Activated CD8-positive, alpha-beta memory T cell treated with anti-CD3 and anti-CD28 coated beads for 1 hour (primary cell): ENCODE data around the gene NUP210L.

ENCODE experiments used
- DNase-seq, 2 donors: peaks; one replicate each; pipeline ENCODE4 v3.0.0-alpha.2; 2020; ENCODE audit warnings: low read depth in 1 of 2; ENCODE audit errors: extremely low read depth in 1 of 2

The NUP210L gene

DNA sequence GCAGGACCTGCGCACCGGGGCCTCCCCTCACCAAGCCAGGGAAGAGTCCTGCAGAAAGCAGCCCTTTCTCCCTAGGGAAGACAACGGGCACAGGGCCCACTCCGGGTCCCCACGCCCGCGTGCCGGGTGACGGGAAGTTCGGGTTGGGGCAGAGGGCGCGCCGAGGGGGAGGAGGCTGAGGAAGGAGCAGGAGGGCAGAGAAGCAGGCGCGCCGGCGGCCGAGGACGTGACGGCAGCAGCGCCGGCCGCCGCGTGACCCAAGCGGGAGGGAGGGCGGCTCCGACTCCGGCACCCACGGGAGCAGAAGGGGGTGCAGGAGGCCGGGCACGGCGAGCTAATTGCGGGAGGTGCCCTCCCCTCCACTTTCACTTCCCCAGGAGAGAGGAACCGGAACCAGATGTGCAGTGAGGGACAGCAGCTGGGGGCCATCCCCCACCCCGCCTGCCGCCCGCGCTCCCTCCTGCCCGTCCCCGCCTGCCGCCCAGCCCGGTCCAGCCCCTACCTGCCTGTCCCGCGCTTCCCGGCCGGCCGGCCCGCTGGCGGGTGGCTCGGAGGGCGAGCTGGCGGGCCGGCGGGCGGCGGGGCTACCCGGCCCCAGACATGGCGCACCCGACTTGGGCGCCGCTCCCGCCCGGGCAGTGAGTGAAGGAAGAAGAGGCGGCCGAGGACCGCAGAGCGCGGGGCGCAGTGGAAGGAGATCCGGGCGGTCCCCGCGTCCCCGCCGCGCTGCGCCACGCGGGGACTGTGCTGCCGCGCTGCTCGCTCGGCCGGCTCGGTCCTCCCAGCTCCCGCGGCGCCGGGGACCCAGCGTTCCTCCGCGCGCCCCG, 208.9 kb downstream of the NUP210L start:
- peak in 1 of 2 donors; percentile 62 for DNase-seq

DNA sequence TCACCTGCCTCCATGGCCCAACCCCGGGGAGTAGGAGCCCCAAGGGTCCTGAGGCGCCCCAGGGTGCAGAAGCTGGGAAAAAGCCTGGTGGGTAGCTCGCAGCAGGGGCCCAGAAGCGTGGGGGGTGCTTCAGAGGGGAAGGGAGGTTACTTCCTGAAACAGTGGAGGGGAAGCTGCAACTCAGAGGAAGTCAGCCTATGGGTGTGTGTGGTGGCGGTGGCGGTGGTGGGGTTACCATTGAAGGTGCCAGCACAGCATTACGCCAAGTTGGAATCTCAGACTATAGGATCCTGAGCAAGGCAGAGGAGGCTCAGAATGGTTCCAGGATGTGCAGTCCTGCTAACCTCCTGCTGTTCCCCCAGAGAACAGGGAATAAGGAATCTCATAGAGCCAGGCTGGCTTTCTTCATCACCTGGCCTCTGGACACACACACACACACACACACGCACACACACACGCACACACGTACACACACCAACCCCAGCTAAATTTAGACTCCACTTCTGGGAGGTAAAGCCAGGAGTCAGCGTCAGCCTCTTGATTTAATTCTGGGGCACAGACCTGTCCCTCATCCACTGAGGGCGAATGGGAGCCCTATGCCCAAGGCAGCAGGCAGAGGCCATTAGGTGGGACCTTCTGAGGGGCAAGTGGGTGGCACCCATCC, 209.6 kb downstream of the NUP210L start:
- peak; percentile 57 to 65 for DNase-seq

DNA sequence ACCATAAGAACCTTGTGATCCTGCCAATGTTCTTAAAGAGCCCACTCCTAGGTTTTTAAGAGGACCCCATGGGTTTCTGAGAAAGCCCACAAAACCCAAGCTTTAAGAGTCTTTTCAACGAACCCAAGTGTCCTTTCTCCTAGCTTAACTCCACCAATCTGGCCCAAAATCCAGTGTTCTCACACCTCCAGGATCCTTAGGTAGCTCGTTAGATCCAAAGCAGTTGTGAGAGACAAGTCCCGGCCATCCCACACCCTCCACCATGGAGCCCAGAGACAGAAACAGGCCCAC, 210.1 kb downstream of the NUP210L start:
- no peak for DNase-seq

DNA sequence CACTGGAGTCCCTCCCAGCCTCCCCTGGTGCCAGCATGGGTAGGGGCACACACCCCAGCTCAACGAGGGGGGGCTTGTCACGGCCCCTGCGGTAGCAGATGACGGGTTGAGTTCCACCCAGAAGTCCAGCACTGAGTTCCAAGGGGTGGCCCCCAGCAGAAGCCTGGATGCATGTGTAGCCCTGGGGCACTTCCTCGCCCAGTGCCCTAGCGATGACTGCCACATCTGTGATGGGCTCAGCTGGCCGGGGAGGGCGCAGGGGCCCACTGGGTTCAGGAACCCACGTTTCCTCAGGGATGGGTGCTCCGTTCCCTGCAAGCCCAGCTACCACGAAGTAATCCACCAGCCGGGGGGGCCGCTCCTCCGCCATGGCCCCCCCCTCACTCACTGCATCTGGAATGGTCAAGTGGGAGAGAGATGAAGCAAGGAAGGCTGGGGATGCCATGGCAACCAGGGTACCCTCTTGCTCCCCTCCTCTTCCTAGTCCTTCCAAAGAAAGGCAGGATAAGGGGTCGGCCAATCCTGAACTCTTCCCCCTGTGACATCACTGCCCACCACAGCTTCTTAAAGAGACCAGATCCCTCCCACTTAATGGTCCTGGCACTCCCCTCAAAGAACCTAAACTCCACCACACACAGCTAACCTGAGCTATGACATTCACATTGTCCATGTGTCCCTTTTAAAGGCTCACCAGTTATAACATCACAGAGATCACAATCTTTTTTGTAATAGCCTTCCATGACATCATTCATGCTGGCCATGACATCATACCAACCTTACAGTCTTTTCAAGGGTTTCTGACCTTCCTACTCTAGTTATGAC, 210.7 kb downstream of the NUP210L start:
- no peak for DNase-seq

DNA sequence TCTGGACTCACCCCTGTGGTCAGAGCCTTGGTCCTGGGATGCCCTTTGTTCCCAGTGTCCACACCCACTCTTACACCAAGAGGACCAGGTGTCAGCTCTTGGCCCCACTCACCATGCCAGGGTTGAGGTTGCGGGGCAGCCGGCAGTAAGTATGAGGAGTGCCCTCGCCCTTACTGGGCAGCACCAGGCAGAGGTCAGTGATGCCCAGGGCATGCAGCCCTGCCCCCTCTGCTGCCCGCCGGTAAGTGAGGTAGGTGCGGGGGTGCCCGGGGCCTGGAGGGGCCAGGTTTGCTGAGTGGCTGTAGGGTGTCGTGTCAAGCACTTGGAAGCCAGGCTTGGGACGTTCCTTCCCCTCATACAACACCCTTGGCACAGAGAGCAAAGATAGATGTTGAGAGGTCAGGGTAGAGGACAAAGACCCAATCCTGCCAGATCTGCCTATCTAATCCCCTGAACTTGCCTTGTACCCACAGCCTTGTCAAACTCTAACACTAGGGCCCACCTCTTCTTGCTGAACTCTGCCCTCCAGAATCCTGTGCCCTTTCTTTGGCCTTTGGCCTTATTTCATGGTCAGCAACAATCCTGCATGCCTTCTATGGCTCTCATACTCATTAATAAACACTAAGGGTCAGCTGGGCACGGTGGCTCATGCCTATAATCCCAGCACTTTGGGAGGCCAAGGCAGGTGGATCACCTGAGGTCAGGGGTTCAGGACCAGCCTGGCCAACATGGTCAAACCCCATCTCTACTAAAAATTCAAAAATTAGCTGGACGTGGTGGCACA, 211.9 kb downstream of the NUP210L start:
- DNase-seq = no peak
